AG10803 (cell line): ENCODE measurements around the gene BICD1.

Experiments used
- DNase-seq: peaks from one replicate; pipeline ENCODE4 v3.0.0; 2010; ENCODE audit warnings: low read depth
- H3K4me3 ChIP-seq: 2 replicates; pipeline ENCODE4 v1.5.1; 2011; ENCODE audit warnings: mild to moderate bottlenecking, low read length, control low read depth
- TF ChIP-seq, protein P1 (sequence below): conservative IDR thresholded peaks from 2 replicates; pipeline ENCODE4 v1.5.1; 2011; ENCODE audit warnings: mild to moderate bottlenecking, low read length, control low read depth, inconsistent platforms

The BICD1 gene

DNA sequence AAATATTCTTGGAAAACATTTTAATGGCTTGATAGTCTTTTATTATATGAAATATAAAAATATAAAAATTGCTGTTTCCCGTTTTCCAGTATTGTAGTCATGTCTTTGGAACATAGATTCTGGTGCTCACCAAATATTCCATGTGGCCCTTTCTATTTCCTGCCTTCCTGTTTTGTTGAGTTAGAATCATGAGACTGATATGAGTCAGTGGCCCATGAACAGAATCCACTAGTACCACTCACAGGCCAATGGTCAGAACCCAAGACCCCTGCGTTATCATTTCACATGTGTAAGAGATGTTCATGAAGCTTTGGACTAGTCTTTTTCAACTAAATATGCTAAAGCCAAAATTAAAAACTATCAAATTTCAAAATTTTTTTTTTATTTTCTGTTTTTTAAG, 56.9 kb downstream of the BICD1 start:
- H3K4me3 ChIP-seq, result no peak overlapping the region
- TF ChIP-seq, protein P1, sequence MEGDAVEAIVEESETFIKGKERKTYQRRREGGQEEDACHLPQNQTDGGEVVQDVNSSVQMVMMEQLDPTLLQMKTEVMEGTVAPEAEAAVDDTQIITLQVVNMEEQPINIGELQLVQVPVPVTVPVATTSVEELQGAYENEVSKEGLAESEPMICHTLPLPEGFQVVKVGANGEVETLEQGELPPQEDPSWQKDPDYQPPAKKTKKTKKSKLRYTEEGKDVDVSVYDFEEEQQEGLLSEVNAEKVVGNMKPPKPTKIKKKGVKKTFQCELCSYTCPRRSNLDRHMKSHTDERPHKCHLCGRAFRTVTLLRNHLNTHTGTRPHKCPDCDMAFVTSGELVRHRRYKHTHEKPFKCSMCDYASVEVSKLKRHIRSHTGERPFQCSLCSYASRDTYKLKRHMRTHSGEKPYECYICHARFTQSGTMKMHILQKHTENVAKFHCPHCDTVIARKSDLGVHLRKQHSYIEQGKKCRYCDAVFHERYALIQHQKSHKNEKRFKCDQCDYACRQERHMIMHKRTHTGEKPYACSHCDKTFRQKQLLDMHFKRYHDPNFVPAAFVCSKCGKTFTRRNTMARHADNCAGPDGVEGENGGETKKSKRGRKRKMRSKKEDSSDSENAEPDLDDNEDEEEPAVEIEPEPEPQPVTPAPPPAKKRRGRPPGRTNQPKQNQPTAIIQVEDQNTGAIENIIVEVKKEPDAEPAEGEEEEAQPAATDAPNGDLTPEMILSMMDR, result no peak
- no peak for DNase-seq

DNA sequence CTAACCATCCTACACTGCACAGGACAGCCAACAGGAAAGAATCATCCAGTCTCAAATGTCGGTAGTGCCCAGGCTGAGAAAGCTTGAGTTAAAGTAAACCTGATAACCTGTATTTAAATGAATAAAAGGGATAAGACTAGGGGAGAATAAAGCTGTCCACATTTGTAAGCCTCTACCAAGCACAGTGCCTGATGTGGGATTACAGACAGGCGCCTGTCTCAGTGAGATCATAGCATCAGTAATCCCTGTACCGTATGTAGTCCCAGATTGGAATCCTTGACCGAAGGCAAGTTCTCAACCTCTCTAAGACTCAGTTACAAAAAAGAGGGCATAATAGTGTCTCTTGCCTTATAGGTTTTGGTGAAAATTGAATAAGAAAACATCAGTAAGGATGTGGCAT, 59.9 kb downstream of the BICD1 start:
- H3K4me3 ChIP-seq, result no peak overlapping the region
- DNase-seq, result no peak
- TF ChIP-seq, protein P1, result no peak

DNA sequence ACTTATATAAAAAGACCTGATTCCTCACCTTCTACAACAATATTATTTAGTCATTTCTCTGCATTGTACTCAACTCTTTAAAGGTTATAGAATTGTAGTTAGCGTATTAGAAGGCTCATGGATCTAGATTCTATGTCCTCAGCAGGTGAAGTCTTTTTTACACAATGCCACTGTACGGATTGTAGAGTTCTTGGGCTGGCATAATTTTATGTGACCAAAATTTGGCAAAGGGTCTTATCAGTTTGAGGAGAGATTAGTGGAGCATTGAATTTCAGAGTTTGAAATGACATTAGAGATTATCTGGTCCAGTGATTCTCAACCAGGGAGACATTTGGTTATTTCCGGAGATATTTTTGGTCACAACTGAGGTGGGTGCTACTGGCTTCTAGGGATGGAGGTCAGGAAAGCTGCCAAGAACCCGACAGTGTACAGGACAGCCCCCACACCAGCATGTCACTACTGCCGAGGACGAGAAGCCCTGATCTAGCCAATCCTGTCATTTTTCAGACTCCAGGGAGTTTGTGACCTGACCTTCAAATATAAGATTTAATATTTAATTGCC, 63.9 kb downstream of the BICD1 start:
- no peak for DNase-seq
- TF ChIP-seq, protein P1, result no peak
- no peak overlapping the region for H3K4me3 ChIP-seq

DNA sequence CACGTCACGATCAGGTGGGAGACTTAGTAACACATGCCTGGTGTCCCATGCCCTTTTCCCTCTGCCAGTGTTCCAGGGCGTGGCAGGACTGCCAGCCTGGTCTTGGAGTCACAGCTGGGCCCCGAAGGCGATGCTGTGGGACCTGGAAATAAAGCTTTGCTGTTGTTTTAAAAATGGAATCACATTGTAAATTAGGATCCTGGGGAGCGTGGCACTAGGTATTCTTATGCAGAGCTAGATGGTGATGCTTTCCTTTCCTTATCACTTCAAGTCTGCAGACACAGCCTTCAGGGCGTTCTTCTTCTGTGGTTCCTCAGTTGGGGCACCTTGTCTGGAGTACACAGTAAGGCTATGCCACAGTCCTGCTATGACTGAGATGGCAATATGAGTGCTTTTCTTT, 64.6 kb downstream of the BICD1 start:
- DNase-seq, result no peak
- no peak overlapping the region for H3K4me3 ChIP-seq
- TF ChIP-seq, protein P1, result no peak

DNA sequence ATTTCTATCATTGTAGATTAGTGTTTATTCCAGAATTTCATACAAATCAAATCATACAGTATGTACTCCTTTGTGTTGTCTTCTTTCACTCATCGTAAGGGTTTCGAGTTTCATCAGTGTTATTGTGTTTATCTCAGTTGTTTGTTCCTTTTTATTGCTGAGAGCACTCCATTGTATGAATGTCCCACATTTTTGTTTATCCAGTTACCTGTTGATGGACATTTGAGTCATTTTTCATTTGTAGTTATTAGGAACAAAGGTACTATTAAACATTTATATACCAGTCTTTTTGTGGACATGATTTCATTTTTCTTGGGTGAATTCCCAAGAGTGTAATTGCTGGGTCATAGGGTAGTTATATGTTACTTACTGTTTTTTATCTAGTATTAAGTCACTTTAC, 70.0 kb downstream of the BICD1 start:
- no peak for DNase-seq
- TF ChIP-seq, protein P1, result no peak
- no peak overlapping the region for H3K4me3 ChIP-seq

DNA sequence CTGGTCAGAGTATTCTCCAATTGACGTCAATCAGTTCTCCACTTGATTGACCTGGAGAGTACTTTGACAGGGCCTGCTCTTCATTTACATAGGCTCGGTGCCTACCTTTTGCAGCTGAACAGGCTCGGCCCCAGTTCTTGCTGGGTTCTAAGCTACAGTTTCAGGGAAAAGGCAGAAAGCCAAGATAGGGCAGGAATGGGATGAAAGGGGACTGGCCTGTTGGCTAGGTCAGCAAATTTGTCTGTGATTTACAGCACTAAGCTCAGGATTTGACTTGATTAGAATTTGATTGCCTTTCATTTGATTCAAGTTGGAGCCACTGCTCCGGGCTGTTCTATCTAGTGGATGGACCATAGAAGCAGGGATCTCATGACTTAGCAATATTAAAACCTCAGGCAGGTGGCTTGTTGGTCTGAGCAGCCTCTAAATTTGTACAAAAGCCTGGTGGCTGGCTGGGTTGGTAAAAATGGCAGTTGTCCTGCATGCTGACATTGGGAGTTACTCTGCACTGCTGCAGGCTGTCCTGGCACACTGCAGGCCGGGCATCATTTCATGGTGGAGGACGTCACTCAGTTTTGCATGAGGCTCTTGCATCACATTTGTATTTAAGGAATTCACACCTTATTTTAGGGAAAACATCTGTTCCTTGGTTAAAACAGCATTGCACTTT, 71.8 kb downstream of the BICD1 start:
- TF ChIP-seq, protein P1, result no peak
- H3K4me3 ChIP-seq, result no peak overlapping the region
- no peak for DNase-seq

DNA sequence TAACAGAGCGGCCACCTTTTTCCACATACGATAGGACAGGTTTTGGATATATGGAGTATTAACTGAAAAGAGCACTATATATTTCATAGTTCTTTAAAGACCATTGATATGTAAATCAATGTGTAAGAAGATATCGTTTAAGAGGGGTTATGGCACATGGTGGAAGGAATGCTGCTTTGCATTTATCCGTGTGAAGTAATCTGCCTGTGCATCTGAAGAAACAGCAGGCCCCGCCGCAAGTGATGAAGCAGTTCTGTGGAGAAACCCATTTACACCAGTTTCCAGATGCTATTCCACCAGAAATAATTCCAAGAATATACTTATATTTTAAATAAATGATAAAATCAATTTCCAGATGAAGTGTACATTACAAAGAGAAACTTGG, 72.4 kb downstream of the BICD1 start:
- DNase-seq, result no peak
- no peak overlapping the region for H3K4me3 ChIP-seq
- TF ChIP-seq, protein P1, result no peak
